Raji (cell line): ENCODE results near the gene SRRM5.

Experiments
- POLR2A ChIP-seq: IDR thresholded peaks from 2 replicates; pipeline ENCODE4 v1.6.1; 2011; ENCODE audit warnings: low read depth, low read length, control low read depth; ENCODE audit not compliant: insufficient read depth

SRRM5 gene

GRCh38 chr19:43611788-43612187 lies at the start of gene SRRM5:
TSS of gene SRRM5 (plus strand) at chr19:43612088. CDS start at chr19:43612122, 34 bp downstream.
- no peak for TF ChIP-seq POLR2A

GRCh38 chr19:43562226-43562697 lies 49.6 kb upstream of the SRRM5 start:
- no peak for TF ChIP-seq POLR2A

GRCh38 chr19:43562698-43563241 lies 49.1 kb upstream of the SRRM5 start:
- TF ChIP-seq POLR2A, result no peak

GRCh38 chr19:43563816-43564457 lies 48.0 kb upstream of the SRRM5 start:
- TF ChIP-seq POLR2A, result no peak

GRCh38 chr19:43564800-43565199 lies 47.1 kb upstream of the SRRM5 start:
- no peak for TF ChIP-seq POLR2A

GRCh38 chr19:43569657-43570056 lies 42.2 kb upstream of the SRRM5 start:
- no peak for TF ChIP-seq POLR2A

- no peak for TF ChIP-seq POLR2A
These were observed 41.6 kb upstream of the SRRM5 start for GRCh38 chr19:43570174-43570791.

- no peak for TF ChIP-seq POLR2A
These were observed 39.7 kb upstream of the SRRM5 start for GRCh38 chr19:43572171-43572588.

GRCh38 chr19:43574424-43575155 lies 37.3 kb upstream of the SRRM5 start:
- TF ChIP-seq POLR2A, result no peak

- TF ChIP-seq POLR2A, result peak; percentile 67
These were observed 36.5 kb upstream of the SRRM5 start, which contains the start of the genes PINLYP and XRCC1 for GRCh38 chr19:43575156-43575950. TSS of gene PINLYP (plus strand) at chr19:43575801. CDS start at chr19:43577192, 1,391 bp downstream. TSS of gene XRCC1 (minus strand) at chr19:43575527. CDS start at chr19:43575458, 69 bp downstream.

GRCh38 chr19:43575955-43576878 lies 35.7 kb upstream of the SRRM5 start:
- TF ChIP-seq POLR2A, result no peak

GRCh38 chr19:43578787-43579186 lies 33.1 kb upstream of the SRRM5 start:
- no peak for TF ChIP-seq POLR2A

GRCh38 chr19:43581467-43581866 lies 30.4 kb upstream of the SRRM5 start:
- no peak for TF ChIP-seq POLR2A

- TF ChIP-seq POLR2A, result no peak
These were observed 29.4 kb upstream of the SRRM5 start for GRCh38 chr19:43582495-43582894.
